ENCODE results near the gene LAMA3.
"Not testable (repeated sequence)": the region's sequence is repeated elsewhere in the genome, so short reads cannot be mapped to it uniquely, and the experiment has no call there.

The LAMA3 gene

DNA sequence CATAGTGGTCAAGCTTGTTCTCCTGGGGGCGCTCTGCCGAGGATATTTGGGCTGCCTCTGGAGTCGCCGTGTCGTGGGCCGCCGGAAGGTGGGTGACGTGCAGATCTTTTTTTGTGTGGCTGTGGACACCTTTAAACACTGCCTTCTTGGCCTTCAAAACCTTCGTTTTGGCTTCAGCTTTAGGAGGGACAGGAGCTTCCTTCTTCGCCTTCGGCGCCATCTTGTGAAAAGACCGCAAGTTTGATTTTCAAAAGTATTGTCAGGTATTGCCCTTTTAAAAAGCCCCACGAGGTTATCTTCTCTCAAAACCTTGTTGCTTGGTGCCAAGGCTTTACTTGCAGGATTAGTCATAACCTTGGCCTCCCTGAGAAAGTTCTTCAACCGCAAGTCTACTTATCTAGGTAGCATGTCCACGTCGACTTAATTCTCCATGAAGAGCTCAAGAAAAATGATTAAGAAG is 20.8 kb downstream of the LAMA3 start:
- DNase-seq, result no peak

DNA sequence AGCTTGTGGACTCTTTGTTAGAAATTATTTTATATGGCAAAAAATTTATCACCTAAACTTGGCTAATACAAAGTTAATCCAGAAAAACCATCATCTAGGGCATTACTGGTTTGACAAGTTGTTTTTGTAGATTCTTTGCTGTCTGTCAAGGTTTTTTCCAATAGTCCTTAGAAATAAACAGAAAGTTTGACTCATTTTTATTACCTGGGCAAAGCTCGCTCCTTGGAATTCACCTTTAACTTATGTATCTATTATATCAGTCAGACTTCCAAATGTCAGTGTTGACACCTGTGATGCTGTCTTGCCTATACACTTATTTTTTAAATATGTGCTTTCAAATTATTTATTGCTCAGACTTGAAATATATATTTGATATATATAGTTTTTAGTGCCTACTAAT is 21.7 kb downstream of the LAMA3 start:
- no peak for DNase-seq

DNA sequence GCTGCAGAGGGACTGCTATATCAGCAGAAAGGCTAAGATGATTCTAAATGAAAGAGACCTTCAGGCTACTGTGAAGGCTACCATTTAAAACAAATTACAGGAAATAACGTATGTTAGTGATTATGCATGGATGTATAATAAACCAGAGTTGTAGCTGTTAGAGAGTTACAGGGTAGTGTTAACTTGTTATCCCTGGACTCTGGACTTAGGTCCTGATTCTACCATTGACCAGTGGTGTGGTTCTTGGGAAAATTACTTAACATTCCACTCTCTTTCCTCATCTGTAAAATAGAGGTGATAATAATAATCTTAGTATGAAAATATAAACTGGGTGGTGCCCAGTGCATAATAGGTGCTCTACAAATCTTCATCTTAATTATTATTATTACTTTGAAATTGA is 22.2 kb downstream of the LAMA3 start:
- no peak for DNase-seq

DNA sequence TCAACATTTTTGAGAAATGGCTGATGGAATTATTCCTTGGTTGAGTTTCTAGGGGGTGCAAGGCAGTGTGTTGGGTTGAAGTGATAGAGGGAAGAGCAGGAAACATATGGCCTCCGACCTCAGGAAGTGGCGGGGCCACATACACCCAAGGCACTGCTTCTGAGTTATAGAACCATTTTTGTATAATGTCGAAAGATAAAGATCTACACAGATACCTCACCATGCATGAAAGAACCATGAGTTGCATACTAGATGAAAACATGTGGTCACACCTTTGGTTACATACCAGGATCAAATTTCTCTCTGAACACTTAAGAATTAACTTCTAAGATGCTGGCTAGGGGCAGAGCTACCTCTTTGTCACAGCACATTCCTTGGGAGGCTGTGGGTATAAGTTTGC is 23.2 kb downstream of the LAMA3 start:
- DNase-seq, result no peak

DNA sequence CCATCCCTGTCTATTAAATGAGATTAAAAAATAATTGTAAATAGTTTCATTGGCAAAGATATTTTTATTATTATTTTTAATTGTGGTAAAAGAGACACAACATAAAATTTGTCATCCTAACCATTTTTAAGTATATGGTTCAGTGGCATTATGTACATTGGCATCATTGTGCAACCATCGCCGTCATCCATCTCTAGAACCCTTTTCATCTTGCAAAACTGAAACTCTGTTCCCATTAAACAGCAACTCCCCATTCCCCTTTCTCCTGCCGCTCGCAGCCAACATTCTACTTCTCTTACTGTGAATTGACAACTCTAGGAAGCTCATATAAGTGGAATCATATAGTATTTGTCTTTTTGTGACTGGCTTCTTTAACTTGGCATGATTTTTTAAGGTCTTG is 25.3 kb downstream of the LAMA3 start:
- no peak for DNase-seq

DNA sequence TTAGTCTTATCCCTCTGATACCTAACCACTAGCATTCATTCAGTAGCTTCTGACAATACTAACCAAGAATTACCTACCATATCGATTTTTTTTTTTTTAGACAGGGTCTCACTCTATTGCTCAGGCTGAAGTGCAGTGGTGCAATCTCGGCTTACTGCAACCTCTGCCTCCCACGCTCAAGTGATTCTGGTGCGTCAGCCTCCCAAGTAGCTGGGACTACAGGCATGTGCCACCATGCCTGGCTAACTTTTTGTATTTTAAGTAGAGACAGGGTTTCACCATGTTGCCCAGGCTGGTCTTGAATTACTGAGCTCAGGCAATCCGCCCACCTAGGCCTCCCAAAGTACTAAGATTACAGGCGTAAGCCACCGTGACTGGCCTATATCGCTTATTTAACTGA is 26.8 kb downstream of the LAMA3 start:
- DNase-seq, result not testable (repeated sequence)

DNA sequence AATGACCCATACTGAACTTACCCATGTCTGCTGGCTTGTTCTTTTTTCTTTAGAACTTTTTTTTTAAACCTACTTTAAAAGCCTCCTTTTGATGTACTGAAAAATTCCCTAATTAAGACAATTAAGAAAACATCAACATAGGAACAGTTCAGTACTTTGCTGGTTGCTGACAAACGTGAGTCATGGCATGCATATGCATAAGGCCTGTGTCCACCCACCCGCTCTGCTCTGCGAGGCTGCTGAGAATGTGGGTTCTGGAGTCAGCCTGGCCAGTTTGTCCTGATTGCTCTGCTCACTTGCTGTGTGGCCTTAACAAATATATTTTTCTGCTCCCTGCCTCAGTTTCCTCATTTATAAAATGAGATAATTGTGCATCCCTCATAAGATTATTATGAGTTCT is 27.3 kb downstream of the LAMA3 start:
- DNase-seq, result no peak

DNA sequence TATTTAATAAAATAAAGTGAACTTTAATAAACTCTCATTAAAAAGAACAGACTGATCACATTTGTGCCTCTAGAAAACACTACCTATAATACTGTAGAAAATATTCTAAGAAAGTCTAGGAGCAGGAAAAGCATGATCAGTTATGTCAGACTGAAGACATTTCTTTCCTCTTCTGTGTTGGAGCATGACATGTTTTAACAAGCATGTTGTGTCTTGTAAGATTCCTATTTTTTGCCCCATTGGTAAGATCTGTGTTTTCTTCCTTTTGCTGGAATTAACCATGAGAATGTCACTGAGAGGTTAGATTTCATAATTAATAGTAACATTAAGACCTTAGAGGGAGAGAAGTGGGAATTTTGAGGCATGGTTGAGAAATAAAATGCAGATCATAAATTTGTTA is 27.7 kb downstream of the LAMA3 start:
- DNase-seq, result no peak

DNA sequence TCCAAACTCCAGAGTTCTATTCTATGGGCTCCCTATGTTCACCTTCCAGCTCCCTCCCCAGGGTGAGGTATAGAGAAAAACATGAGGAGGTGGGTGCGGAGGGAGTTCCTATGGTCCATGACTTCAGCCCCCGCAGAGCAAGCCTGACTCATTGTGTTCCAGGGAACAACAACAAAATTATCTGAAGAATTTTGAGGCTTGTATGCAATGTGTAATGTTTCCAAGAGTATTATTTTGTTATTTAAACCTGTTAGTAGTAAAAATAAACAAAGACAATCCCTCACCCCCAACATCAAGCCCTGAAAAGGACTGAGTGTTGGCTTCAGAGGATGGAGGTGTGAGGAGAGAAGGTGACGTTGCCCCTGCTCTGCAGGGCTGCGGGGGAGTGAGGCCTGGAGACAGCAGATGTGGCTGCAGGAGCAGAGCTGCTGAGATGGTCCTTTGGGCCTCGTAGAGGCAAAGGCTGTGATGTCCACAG is 29.0 kb downstream of the LAMA3 start:
- no peak for DNase-seq

DNA sequence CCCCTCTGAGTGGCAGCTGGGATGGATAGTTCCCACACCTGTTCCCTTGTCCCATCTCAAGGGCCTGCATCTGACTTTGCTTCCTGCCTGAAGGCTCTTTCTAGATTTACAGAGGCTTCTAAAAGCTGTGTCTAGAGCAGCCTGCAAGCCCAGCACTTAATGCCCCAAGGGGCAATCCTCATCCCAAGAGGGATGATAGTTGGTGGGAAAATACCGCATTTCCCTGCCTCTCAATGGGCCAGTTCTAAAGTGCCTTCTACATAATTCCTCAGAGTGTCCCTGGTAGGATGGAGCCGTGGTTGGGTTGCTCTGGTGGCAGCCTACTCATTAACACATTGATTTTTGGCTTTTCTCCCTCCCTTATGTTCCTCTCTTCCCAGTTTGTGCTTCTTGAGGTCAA is 29.5 kb downstream of the LAMA3 start:
- no peak for DNase-seq

DNA sequence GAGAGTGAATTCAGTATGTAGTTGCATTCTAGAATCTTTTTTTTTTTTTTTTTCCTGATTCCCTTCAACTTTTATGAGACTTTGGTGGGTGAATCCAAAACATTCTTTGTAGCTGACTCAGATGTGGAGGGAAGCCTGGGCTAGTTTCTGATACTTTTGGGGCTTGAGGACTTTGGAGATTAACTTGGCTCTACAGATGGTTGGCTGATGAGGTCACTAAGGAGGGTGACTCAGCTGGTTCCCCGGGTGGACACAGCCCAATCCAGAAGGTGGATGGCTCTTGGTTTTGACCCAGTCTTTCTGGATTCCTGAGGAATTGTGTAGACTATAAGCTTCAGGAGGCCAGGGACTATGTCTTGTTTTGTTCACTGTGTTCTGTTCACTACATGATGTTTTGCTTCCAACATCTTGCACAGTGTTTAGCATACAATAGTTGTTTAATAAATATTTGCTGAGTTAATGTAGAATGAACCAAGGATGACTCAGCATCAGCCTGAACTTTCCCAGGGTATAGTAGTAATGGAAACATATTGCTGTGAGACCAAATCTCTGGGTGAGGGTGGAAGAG is 30.5 kb downstream of the LAMA3 start:
- no peak for DNase-seq

DNA sequence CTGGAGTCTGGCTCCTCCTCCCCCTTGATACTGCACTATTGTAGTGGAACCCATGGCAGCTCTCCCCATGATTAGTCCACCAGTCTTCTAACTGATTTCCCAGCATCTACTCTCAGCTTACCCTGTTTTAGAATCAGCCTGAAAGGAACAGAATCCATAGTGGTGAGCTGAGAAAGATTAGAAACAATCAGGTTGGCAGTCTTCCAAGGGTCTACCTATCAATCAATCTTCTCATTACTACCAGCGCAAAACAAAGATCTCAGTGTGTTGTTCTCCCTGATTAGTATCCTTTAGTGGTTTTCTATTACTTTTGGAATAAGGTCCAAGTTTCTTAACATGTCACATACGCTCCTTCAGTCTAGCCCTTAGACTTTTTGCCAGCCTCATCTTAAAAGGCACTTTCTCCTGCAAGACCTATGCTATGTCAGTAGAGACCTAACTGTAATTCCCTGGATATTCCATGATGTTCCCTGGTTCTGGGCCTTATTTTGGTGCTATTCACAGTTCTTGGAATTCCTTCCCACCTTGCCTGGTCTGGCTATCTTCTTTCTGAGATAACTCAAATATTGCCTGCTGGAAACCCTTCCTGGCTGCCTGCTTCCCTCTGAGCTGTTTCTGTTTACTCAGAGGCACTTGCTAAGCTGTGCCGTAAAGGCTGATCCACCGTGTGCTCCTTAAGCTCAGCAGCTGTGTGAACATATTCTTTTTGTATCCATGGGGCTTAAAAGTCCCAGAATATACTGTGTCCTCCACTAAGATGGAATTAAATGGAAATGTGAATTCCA is 32.6 kb downstream of the LAMA3 start:
- no peak for DNase-seq

DNA sequence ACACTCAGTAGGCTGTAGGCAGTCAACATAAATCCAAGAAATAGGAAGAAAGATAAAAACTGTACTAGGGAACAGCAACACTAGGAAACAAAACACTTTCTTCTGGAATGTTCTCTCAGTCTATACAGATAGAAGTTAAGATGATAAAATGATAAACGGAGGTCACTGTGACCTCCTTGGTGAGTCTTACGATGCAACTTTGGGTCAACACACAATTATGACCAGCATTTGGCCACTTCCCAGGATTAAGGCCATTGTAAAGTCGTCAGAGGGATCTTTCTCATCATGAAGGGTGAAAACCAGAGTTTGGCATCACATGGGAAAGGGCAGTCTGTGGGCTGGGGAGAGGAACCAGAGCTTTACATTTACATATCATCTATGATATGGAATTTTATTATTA is 33.4 kb downstream of the LAMA3 start:
- DNase-seq, result no peak

DNA sequence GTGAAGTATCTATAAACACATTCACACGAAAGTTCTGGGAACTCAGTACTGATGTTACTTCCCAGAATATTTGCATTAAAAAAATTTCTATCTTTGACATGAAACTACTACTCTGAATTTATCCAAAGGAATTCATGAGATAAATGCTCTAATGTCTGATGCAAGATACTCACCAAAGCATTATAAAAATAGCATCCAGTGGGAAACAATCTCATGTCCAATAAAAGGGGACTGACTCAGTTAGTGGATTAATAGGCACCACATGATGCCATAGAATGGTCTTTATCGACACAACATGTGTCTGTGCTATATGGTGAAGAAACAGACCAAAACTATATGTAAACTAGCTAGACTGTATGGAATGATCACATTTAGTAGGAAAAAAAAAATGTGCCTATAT is 33.9 kb downstream of the LAMA3 start:
- no peak for DNase-seq

DNA sequence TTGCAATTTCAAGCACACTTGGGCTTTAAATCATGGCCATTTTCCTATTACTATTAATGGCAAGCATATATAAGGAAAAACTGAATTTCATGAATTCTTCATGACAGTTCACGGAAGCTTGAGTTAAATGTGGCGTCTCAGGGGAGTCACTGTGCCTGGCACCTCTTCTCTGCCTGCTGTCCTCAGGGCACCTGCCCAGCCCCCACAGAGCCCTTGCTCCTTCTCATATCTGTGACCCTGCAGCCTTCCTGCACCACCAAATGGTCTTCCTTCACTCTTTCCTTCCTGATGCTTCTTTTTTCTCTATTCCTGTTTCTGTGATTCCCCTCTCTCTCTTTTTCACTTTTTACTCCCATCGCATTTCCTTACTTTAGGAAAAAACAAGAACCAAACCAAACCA is 35.4 kb downstream of the LAMA3 start:
- DNase-seq, result no peak

DNA sequence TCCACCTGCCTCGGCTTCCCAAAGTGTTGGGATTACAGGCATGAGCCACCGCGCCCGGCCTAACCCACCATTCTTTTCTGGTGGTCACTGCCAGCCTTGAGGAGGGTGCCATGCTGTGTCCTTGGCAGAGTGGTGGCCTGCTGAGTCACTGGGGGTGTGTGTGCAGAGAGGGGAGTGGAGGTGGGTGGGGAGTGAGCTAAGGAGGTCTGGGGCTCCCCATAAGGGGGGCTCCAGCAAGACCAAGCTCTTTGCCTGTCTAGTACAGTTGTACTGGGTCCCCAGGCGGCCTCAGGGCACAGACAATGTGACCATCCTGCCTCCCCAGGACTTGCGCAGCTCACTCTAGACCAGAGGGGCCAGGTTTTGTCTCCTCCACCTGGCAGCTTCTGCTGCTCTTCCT is 36.1 kb downstream of the LAMA3 start:
- DNase-seq, result no peak

DNA sequence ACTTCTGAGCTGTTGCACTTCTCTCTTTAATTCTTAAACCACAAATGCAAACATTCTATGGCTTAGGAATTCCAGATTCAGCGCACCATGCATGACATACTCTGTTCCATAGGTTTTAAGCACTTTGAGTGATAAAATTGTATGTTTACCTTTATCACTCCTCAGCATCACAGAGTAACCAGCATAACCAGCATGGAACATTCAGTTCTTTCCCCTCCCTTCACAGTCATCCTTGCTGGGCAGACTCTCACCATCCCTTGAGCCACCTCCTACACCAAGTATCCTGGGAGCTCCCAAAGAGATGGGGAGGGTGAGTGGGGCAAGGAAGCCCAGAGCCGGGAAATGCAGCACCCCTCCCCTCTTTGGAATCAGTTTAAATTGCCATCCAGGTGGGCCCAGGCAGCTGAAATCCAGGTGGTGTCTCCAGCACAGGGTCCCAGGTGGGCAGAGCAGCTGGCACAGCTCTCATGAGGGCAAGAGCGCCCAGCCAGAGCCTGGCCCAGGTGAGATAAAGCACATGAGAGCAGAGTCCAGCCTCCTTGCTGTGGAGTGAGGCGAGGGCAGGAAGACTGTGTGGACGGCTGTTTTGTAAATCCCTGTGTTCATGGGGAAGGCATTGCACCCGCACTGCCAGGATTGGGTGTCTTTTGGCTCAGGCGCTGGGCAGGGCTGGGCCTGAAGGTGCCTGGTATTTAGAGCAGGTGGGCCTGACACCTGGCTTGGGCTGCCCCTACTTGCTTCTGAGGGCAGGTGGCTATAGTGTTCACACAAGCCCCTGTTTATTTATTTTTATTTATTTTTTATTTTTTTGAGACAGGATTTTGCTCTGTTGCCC is 36.8 kb downstream of the LAMA3 start:
- no peak for DNase-seq

DNA sequence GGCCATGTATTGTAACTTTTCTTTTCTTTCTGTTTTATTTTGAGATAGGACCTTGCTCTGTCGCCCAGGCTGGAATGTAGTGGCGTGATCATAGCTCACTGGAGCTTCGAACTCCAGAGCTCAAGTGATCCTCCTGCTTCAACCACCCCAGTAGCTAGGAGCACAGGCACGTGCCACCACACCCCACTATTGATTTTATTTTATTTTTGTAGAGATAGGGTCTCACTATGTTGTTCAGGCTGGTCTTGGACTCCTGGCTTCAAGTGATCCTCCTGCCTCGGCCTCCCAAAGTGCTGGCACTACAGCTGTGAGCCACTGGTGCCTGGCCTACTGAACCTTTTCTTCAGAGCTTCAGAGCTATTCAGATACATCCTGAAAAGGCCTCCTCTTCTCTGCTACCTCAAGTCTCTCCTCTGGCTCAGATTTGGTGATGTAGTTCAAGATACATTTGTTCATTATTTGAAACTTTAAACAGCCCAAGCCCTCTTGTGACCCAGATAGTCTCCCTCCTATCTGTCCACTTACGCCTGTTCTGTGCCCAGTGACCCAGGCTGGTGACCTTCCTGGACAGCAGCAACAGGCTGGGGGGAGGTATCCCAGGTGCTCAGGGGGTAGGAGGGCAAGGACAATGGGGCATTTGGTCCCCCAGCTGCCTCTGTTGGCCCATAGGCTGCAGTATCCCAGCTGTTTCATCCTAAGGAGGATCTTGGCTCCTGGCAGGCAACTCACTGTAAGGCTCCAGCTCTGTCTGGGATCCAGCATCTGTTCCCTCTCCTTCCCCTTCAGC is 38.6 kb downstream of the LAMA3 start:
- no peak for DNase-seq

DNA sequence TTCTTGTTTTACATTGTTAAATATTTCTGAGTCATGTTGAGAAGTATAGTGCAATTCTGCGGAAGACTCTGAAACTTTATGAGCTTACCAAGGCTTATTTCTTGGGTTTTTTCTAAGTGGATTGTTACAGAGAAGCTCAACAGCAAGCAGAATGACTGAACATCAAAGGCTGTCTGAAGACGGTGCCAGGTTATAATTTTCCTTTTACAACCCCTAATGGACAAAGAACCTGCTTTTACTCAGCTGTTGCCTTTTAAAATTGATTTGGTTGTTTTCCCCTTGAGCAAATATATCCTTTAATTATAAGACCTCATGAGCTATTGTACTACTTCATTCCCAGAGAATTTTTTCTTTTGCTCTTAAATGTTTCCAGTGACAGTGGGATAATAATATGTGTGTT is 41.6 kb downstream of the LAMA3 start:
- no peak for DNase-seq

DNA sequence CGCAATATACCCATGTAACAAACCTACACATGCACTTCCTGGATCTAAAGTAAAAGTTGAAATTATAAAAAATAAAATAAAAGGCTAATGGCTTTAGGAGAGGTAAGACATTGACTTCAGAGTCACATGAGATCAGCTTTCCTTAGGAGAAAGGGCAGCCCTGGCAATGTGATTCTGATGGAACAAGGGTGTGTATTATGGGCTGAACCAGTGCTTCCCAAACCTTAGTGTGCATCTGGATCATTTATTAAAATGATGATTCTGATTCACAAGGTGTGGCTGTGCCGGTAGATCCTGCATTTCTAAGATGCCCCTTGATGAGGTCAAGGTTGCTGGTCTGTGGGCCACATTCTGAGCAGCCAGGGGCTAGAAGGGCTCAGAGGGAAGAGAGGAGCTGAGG is 42.6 kb downstream of the LAMA3 start:
- no peak for DNase-seq

DNA sequence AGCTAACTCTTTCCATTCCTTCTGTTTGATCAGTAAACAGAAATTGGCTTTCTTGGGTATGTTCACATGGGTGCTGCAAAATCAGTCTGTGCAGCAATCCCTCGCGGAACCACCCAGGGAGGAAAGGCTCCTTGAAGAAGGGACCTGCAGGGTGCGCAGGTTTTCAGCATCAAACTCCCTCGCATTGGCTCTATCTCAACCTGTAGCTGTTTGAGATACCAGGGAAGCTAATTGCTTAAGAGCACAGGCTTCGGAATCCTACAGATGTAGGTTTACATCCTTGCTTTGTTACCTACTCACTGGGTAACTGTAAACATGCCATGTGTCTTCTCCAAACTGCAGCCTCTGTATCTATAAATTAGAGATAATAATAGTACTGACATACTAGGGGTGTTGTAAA is 43.2 kb downstream of the LAMA3 start:
- no peak for DNase-seq

DNA sequence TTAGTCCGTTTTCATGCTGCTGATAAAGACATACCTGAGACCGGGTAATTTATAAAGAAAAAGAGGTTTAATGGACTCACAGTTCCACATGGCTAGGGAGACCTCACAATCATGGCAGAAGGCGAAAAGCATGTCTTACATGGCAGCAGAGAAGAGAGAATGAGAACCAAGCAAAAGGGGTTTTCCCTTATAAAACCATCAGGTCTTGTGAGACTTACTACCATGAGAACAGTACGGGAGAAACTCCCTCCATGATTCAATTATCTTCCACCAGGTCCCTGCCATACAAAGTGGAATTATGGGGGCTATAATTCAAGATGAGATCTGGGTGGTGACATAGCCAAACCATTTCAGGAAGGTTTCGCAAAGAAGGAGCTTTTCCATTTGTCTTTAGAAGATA is 44.0 kb downstream of the LAMA3 start:
- not testable (repeated sequence) for DNase-seq

DNA sequence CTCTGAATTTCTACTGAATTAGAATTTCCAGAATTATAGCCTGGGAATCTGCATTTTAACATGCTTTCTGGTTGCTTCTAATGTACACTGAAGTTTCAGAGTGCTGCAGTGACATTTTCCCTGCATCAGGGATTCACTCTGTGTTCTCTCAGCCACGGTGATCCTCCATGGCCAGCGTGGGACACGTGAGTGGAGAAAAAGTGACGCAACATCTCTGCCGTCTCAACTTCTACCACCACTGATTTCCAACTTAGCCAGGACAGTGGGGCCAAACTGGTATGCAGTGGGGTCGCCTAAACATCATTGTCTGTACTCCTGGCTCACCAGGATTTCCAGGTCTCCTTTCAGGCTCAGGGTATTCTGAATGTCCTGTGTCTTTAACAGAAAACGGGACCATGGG is 44.6 kb downstream of the LAMA3 start:
- DNase-seq, result no peak
